HG02852 (cell line): Measurements from ENCODE around the gene ATAD5.
"Not testable (repeated sequence)": the region's sequence is repeated elsewhere in the genome, so short reads cannot be mapped to it uniquely, and the experiment has no call there.

Experiments used
- ATAC-seq: cut with Tn5 transposase; IDR thresholded peaks from one replicate; pipeline ENCODE4 v1.9.1; 2021; ENCODE audit warnings: mild to moderate bottlenecking, moderate library complexity; ENCODE audit not compliant: unreplicated experiment

ATAD5 gene, protein sequence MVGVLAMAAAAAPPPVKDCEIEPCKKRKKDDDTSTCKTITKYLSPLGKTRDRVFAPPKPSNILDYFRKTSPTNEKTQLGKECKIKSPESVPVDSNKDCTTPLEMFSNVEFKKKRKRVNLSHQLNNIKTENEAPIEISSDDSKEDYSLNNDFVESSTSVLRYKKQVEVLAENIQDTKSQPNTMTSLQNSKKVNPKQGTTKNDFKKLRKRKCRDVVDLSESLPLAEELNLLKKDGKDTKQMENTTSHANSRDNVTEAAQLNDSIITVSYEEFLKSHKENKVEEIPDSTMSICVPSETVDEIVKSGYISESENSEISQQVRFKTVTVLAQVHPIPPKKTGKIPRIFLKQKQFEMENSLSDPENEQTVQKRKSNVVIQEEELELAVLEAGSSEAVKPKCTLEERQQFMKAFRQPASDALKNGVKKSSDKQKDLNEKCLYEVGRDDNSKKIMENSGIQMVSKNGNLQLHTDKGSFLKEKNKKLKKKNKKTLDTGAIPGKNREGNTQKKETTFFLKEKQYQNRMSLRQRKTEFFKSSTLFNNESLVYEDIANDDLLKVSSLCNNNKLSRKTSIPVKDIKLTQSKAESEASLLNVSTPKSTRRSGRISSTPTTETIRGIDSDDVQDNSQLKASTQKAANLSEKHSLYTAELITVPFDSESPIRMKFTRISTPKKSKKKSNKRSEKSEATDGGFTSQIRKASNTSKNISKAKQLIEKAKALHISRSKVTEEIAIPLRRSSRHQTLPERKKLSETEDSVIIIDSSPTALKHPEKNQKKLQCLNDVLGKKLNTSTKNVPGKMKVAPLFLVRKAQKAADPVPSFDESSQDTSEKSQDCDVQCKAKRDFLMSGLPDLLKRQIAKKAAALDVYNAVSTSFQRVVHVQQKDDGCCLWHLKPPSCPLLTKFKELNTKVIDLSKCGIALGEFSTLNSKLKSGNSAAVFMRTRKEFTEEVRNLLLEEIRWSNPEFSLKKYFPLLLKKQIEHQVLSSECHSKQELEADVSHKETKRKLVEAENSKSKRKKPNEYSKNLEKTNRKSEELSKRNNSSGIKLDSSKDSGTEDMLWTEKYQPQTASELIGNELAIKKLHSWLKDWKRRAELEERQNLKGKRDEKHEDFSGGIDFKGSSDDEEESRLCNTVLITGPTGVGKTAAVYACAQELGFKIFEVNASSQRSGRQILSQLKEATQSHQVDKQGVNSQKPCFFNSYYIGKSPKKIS (N-terminal part only)

DNA sequence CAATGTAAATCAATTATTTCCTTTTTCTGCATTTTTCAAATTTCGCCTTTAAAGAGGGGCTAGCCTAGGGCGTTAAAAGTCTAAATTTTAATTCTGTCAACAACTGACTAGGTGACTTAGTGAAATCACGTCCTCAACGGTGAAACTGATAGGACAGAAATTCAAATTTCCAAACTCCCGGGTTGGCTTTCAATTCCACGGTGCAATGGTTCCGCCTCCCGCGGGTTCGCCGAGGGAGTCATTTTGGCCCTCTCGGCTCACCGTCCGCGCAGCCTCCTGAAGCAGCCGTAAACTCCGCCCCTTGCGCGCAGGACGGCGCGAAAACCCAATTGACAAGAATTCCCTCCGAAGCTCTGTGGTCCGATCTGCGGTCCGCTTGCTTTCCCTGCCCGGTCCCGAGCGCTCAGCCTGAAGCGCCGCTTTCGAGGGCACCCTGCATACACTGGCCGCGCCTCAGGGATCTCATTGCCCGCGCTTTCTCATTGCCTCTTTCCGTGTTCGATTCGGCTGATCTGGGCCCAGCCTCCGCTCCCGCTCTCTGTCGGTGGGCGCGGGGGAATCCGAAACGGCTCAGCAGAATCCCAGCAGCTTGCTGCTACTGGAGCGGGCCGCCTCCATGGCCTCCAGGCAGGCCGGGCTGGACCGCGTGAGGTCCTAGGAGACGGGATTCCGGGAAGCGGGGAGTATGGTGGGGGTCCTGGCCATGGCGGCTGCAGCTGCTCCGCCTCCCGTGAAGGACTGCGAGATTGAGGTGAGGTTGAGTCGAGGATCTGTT, at the start of gene ATAD5:
Gene ATAD5 (plus strand): TSS at position 304 of the 775 bp plus-strand sequence. CDS start 382 bp downstream, at position 686.
- ATAC-seq = peak; percentile 57

DNA sequence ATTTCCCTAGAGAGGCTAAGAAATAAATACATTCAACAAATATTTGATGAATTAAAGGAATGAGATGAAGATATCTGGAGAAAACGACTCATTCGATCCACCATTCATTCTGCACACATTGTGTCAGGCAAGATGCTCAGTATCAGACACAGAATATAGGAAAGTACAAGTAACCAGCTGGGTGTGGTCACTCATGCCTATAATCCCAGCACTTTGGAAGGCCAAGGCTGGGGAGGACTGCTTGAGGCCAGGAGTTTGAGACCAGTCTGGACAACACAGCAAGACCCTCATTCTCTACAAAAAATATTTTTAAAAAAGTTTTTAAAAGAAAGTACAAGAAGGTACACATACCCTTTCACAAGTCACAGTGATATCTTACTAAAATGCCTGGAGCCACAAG, 49.6 kb upstream of the ATAD5 start:
- no peak for ATAC-seq

DNA sequence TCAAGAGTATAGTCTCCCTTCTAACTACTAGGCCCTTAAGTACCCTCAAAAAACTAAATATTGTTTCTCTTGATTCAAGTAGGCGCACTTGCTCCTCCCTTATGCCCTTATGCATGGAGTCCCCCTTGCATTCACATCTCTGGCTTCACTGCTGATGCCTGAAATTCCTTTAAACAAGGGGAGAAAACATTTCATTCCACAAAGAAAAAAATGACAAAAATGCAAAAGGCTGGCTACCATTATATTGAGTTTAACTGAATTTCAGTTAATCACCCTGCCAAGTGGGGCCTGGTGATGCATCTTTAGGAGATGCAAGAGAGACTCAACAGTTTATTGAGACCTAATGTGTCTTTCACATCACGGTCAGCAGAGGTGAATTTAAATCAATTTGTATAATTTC, 42.8 kb upstream of the ATAD5 start:
- no peak for ATAC-seq

DNA sequence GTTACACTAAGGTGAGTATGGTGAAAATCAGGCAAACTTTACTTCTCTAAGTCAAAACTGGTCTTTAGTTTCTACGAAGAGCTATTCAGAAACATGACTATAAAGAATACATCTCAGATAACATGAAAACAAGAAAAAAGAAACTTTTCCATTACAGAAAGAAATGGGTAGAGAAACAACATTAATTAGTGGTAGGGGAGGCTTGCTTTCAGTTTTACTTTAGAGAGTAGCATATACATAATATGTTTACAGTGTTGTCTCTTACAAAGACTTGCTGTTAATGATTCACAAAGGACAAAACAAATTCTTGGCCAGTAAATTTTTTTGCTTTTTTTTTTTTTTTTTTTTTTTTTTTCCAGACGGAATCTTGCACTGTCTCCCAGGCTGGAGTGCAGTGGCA, 41.5 kb upstream of the ATAD5 start:
- no peak for ATAC-seq

DNA sequence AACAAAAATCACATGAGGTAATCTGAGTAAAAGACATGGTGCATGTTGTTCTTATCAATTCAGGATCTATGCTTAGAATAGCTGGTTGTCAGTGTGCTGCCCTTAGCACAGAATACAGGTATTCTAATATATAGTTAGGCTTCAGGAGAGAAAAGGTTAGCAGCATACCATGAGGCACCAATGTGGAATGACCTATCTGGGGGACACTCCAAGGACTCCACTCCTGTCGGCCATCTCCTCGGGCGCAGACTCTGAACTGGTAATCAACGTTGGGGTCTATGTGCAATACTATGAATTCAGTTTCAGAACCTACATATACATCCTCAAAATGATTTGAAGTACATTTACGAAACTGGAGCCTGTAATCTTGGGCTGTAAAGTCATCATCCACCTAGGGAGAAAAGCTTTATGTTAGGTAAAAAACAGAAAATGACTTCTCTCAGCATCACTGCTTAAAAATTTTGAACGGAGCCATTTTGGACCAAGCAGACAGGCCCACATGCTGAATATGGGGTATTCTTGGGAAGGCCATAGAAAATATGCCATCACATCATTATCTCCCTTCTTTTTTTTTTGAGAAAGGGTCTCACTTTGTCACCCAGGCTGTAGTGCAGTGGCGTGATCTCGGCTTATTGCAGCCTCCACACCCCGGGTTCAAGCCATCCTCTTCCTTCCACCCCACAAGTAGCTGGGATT, 38.3 kb upstream of the ATAD5 start:
- no peak for ATAC-seq

DNA sequence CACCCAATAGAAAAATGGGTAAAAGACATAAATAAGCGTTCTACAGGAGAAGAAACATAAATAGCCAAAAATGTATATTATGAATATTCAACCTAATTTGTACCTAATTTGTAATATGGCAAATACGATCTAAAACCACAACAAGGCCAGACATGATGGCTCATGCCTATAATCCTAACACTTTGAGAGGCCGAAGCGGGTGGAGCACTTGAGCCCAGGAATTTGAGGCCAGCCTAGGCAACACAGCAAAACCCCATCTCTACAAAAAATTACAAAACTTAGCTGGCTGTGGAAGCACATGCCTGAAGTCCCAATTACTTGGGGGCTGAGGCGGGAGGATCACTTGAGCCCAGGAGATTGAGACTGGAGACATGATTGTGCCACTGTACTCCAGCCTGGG, 37.4 kb upstream of the ATAD5 start:
- ATAC-seq = no peak

DNA sequence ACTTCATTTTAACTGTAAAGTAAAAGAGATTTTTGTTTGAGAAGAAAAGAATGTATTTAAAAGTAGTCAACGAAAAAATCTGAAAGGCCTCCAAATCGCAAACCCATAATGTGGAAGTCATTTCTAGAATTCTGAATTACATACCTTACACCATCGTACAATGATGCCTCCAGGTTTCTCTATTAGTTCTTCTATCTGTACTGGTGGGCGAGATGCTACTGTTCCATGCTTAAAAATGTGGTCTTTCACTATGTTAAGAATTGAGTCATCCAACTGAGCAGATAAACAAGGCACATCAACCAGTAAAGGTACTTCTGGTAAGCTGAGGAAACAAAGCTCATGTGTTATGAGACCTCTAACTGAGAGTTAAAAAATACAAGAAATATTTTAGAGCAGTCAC, 35.8 kb upstream of the ATAD5 start:
- ATAC-seq = no peak

DNA sequence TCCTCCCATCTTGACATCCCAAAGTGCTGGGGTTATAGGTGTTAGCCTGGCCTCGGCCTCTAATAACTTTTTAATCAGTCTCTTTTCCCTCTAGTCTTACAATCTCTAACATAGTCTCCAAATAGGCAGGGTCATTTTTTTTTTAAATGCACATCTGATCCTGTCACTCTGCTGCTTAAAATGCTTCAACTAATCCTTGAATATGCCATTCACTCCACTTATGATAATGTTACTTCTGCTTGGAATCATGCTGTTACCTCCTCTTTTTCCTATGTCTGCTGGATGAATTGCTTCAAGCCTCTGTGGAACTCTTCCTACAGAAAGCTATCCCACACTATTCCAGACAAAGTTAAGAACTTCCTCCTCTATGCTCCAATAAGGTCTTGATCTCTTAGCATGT, 30.1 kb upstream of the ATAD5 start:
- ATAC-seq = no peak

DNA sequence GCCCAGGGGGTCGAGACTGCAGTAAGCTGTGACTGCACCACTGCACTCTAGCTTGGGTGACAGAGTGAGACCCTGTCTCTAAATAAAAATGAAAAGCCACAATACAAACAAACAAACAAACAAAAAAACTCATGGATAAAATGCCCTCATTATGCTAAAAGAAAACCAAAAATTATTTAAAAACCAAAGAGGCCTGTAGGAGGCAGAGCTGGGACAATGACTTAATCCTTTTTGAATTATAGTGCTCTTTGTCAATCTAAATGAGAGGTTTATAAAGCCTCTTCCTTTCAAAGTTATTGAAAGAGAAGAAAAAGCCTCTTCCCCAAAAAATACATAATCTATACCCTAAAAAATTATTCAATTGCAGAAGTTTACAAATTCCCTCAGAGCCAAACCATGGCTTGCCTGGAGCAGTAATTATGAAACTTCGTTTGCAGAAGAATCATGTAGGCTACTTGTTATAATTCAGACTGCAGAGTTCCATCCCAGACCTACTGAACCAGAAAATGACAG, 25.8 kb upstream of the ATAD5 start:
- no peak for ATAC-seq

DNA sequence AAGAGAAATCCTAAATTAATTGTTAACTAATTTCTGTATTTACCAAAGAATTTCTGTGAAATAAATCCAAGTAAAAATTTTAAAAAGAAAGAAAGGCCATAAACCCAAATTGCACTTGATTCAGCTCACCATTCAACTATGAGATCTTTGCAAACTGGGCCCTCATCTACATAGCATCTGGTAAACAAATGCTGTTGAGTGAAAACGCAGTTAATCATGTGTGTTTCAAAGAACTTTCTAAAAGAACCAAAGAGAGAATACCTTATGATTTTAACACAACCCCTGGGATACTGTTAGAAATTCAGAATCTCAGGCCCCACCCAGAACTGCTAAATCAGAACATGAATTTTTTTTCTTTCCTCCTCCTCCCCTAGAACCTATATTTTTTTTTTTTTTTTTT, 23.9 kb upstream of the ATAD5 start:
- no peak for ATAC-seq

DNA sequence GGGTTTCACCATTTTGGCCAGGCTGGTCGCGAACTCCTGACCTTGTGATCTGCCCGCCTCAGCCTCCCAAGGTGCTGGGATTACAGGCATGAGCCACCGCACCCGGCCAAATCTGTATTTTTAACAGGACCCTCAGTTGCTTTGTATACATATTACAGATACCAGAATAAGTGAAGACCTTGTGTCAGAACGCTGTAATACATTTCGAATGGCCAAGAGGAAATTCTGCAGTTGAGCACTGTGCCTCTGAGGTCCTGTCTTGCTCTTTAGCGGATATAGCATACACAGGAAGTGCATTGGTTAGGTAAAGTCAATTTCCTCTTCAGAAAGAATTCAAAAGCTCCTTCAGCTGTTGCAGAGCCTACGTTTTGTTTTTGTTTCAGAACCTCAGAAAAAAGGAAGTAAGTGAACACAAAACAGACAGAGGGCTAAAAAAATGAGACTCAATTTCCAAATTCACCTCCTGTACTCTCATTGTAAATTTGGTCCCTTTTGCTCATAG, 22.9 kb upstream of the ATAD5 start:
- peak; percentile 88 for ATAC-seq

DNA sequence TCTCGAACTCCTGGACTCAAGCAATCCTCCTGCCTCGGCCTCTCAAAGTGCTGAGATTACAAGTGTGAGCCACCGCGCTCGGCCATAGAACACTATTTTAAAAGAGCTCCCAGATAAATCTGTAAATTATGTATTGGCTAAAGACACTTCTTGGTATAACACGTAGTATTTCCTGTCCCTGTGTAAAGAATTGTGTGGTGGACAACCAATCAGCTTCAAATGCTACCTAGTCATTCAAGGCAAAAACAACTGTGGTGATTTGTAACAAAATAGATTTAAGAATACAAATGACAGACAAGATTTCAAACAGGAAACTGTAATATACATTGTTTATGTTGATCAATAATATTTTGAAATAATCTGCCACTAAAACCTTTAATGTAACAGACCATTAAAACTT, 21.9 kb upstream of the ATAD5 start:
- no peak for ATAC-seq

DNA sequence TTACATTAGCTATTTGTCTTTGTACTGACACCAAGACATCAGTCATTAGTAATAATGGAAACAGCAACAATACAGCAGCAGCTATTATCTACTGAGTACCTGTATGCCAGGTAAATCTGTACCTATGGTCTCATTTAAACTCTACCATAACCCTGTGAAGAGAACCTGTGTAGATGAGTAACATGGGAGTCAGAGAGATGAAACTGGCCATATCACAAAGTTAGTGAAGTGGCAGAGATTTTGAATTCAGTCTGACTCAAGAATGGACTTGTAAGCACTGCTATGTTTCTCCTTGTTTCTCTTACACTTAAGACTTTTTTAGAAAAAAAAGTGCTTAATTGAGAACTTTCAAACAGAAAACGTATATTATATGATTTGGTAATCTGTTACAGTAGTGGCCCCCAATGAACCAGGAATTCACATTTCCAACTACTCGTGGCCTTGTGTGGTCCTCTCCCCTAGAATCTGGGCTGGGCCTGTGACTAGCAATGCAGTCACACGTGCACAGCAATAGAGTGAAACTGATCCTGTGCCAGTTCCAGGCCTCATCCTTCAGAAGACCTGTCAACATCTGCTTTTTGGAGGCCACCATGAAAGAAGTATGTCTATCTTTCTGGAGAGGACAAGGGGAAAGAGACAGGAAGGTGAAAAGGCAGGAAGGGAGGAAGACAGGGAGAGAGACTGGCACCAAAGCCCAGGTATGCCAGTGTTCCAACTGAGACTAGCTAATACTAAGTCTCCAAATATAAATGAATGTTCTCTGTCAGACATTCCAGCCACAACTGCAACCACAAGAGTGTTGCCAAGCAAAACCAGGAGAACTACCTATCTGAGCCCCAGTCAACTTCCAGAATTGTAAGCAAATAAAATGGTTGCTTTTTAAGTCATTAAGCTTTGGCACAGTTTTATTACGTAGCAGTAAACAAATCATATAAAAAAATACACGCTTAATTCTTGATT, 19.3 kb upstream of the ATAD5 start:
- no peak for ATAC-seq

DNA sequence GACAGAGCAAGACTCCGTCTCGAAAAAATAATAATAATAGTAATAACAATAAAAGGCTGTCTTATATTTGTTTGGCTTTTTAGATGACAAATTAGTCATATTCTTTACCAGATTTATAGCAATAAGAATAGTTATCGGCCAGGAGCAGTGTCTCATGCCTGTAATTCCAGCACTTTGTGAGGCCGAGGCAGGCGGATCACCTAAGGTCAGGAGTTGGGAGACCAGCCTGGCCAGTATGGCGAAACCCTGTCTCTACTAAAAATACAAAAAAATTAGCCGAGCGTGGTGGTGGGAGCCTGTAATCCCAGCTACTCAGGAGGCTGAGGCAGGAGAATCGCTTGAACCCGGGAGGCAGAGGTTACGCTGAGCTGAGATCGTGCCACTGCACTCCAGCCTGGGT, 17.5 kb upstream of the ATAD5 start:
- not testable (repeated sequence) for ATAC-seq

DNA sequence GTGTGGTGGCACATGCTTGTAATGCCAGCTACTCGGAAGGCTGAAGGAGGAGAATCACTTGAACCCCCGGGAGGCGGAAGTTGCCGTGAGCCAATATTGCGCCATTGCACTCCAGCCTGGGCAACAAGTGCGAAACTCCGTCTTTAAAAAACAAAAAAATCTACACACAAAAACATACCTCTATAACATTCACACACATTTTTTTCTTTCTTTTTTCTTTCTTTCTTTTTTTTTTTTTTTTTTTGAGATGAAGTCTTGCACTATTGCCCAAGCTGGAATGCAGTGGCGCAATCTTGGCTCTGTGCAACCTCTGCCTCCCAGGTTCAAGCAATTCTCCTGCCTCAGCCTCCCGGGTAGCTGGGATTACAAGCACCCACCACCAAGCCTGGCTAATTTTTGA, 16.9 kb upstream of the ATAD5 start:
- not testable (repeated sequence) for ATAC-seq

DNA sequence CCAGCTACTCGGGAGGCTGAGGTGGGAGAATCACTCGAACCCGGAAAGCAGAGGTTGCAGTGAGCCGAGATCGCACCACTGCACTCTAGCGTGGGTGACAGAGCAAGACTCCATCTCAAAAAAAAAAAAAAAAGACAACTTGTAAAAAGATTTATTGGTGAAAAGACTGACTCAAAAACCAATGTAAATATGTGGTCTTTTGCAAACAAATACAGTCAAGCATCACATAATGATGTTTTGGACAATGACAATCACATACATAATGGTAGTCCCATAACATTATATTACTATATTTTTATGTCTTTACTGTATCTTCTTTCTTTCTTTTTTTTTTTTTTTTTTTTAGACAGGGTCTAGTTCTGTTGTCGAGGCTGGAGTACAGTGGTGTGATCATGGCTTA, 15.6 kb upstream of the ATAD5 start:
- no peak for ATAC-seq

DNA sequence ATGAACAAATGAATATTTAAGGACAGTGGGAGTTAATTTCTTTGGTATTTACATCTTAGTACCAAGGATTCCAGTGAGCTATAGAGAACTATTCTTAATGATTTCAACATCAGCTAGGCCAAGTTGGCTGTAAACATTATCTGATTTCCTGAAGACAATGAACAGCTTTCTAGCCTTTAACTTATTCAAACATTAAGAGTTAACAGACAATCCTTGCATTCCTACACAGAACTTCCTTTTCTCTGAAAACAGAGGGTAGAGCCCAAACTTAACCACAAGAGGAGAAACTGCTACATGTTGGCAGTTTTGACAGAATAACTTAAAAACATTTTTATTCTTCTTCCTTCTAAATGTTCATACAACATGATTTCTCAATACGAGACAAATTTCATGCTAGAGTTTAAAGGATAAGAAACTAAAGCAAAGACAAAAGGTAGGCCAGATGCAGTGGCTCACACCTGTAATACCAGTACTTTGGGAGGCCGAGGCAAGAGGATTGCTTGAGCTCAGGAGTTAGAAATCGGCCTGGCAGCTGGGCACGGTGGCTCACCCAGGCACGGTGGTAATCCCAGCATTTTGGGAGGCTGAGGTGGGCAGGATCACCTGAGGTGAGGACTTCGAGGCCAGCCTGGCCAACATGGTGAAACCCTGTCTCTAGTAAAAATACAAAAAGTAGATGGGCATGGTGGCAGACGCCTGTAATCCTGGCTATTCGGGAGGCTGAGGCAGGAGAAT, 11.6 kb upstream of the ATAD5 start:
- no peak for ATAC-seq
